Panc1 (cell line): ENCODE results near the gene PFKFB4.

Source experiments
- CTCF ChIP-seq: fragments of 450-650 bp; IDR thresholded peaks from 2 replicates; pipeline ENCODE4 v1.5.1; 2017; ENCODE audit warnings: mild to moderate bottlenecking
- SIN3A ChIP-seq: IDR thresholded peaks from 2 replicates; pipeline ENCODE4 v1.6.1; 2012; ENCODE audit warnings: low read depth, mild to moderate bottlenecking, low read length, moderate library complexity, borderline replicate concordance; ENCODE audit not compliant: insufficient read depth
- TCF7L2 ChIP-seq: IDR thresholded peaks from 2 replicates; pipeline ENCODE4 v1.6.1; 2011; ENCODE audit warnings: mild to moderate bottlenecking, low read depth, low read length, inconsistent platforms

- no peak for TF ChIP-seq SIN3A
- no peak for TF ChIP-seq CTCF
- TF ChIP-seq TCF7L2 = no peak
Observed at GRCh38 chr3:48486952-48487351, 69.7 kb downstream of the PFKFB4 start.
